AG08396 (cell line): ENCODE measurements around the gene RPN2.
A peak's percentile ranks its signal among the peaks of the same experiment; 100 is the strongest.

Experiments
- DNase-seq: peaks from one replicate; pipeline ENCODE4 v3.0.0; 2012; ENCODE audit warnings: low spot score, mixed read lengths

RPN2 gene

GRCh38 chr20:37266940-37267666 lies 88.0 kb downstream of the RPN2 start:
- DNase-seq, result no peak

GRCh38 chr20:37267667-37268313 lies 88.7 kb downstream of the RPN2 start:
- DNase-seq, result no peak

- DNase-seq, result no peak
Observed at GRCh38 chr20:37270576-37271420, 91.7 kb downstream of the RPN2 start.

- DNase-seq, result no peak
Observed at GRCh38 chr20:37271421-37271768, 92.3 kb downstream of the RPN2 start.

- DNase-seq, result no peak
Observed at GRCh38 chr20:37273988-37274387, 94.9 kb downstream of the RPN2 start.

GRCh38 chr20:37274851-37275524 lies 95.9 kb downstream of the RPN2 start:
- DNase-seq, result no peak

GRCh38 chr20:37276494-37277252 lies 97.5 kb downstream of the RPN2 start:
- peak; percentile 76 for DNase-seq

GRCh38 chr20:37277253-37277593 lies 98.1 kb downstream of the RPN2 start:
- no peak for DNase-seq

GRCh38 chr20:37278966-37279590 lies 99.9 kb downstream of the RPN2 start:
- no peak for DNase-seq

GRCh38 chr20:37279820-37280219 lies 100.7 kb downstream of the RPN2 start:
- DNase-seq, result no peak

- DNase-seq, result no peak
Observed at GRCh38 chr20:37280403-37280802, 101.3 kb downstream of the RPN2 start.

GRCh38 chr20:37282556-37282955 lies 103.4 kb downstream of the RPN2 start:
- DNase-seq, result peak; percentile 68

GRCh38 chr20:37283530-37284195 lies 104.5 kb downstream of the RPN2 start:
- DNase-seq, result no peak

- DNase-seq, result no peak
Observed at GRCh38 chr20:37284691-37285161, 105.6 kb downstream of the RPN2 start.

- DNase-seq, result no peak
Observed at GRCh38 chr20:37285664-37286374, 106.7 kb downstream of the RPN2 start.

- DNase-seq, result no peak
Observed at GRCh38 chr20:37288091-37288490, 109.0 kb downstream of the RPN2 start.

- no peak for DNase-seq
Observed at GRCh38 chr20:37290158-37290810, 111.2 kb downstream of the RPN2 start.
